Choroid plexus epithelial cell (primary cell): ENCODE data around the gene MGAT5.

ENCODE experiments used
- DNase-seq: peaks from one replicate; pipeline ENCODE4 v3.0.0-alpha.2; 2010; ENCODE audit warnings: low read depth
- H3K4me3 ChIP-seq: 2 replicates; pipeline ENCODE4 v1.5.1; 2011; ENCODE audit warnings: low read depth, mild to moderate bottlenecking, control low read depth, low read length, moderate library complexity
- CTCF ChIP-seq: conservative IDR thresholded peaks from 2 replicates; pipeline ENCODE4 v1.5.1; 2011; ENCODE audit warnings: low read depth, mild to moderate bottlenecking, control low read depth, inconsistent platforms, low read length, moderate library complexity

Gene MGAT5

GRCh38 chr2:134262684-134263083 is 8.8 kb downstream of the MGAT5 start:
- no peak overlapping the region for H3K4me3 ChIP-seq
- DNase-seq, result no peak
- TF ChIP-seq CTCF, result no peak

- no peak overlapping the region for H3K4me3 ChIP-seq
- no peak for DNase-seq
- TF ChIP-seq CTCF, result no peak
Observed at GRCh38 chr2:134268265-134268664, 14.4 kb downstream of the MGAT5 start.

GRCh38 chr2:134269230-134269629 is 15.4 kb downstream of the MGAT5 start:
- no peak for TF ChIP-seq CTCF
- H3K4me3 ChIP-seq, result no peak overlapping the region
- no peak for DNase-seq

- no peak overlapping the region for H3K4me3 ChIP-seq
- no peak for TF ChIP-seq CTCF
- DNase-seq, result no peak
Observed at GRCh38 chr2:134269972-134270735, 16.3 kb downstream of the MGAT5 start.

GRCh38 chr2:134271758-134272157 is 17.9 kb downstream of the MGAT5 start:
- no peak for TF ChIP-seq CTCF
- DNase-seq, result no peak
- H3K4me3 ChIP-seq, result no peak overlapping the region

GRCh38 chr2:134272806-134273205 is 18.9 kb downstream of the MGAT5 start:
- no peak overlapping the region for H3K4me3 ChIP-seq
- no peak for TF ChIP-seq CTCF
- no peak for DNase-seq
